OCI-LY3 (cell line): Measurements from ENCODE around the gene GMNC.

Source experiments
- EZH2phosphoT487 ChIP-seq: fragments of 200-600 bp; shearing (Covaris generic); IDR thresholded peaks from 2 replicates; pipeline ENCODE4 v1.6.1; 2018; ENCODE audit warnings: antibody characterized with exemption, mixed run types, low read depth
- TF ChIP-seq, protein P1 (sequence below): fragments of 200-600, 300-600 bp; sonication (generic); IDR thresholded peaks from 2 replicates; pipeline ENCODE4 v1.5.1; 2014; ENCODE audit warnings: antibody characterized with exemption, low read length, low read depth

DNA sequence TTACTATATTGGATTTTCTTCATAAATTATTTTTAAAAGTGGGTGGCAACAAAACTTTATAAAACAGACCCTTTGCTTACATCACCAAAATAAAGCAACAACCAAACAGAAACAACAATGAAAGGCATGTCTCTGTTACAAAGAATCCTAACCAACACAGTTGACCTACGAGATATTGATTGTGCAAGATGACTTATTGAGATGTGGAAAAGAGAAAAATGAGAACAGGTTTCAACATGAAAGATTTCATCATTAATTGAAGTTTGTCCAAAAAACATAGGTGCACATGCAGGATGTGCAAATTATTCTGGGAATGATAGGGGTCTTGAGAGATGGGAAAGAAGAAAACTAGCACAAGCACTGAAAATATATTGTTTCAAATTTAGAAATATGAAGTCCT lies 9.0 kb downstream of the GMNC start:
- TF ChIP-seq, protein P1, sequence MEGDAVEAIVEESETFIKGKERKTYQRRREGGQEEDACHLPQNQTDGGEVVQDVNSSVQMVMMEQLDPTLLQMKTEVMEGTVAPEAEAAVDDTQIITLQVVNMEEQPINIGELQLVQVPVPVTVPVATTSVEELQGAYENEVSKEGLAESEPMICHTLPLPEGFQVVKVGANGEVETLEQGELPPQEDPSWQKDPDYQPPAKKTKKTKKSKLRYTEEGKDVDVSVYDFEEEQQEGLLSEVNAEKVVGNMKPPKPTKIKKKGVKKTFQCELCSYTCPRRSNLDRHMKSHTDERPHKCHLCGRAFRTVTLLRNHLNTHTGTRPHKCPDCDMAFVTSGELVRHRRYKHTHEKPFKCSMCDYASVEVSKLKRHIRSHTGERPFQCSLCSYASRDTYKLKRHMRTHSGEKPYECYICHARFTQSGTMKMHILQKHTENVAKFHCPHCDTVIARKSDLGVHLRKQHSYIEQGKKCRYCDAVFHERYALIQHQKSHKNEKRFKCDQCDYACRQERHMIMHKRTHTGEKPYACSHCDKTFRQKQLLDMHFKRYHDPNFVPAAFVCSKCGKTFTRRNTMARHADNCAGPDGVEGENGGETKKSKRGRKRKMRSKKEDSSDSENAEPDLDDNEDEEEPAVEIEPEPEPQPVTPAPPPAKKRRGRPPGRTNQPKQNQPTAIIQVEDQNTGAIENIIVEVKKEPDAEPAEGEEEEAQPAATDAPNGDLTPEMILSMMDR: no peak
- TF ChIP-seq EZH2phosphoT487: no peak
